ENCODE measurements around the gene TMCC1.
A peak's percentile ranks its signal among the peaks of the same experiment; 100 is the strongest.

TMCC1 gene

DNA sequence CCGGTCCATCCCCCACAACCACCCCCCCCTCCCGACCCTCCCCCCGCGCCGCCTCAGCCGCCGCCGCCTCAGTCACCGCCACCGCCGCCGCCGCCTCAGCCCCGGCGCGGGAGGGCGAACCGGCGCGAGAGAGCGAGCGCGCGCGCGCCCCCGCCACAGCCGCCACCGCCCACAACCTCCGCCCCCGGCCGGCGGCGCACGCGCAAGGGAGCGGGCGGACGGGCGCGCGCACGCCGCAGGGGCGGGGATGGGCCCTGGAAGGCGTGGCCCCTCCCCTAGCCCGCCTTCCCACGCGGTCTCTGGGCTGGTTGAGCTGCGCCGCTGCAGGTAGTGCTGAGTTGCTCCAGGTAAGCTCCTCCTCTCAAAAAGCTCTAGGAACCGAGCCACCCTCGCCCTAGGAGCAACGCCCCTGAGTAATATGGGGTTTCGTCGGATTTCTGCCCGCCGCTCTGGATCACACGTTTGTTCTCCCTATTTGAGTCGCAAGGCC lies at the start of gene TMCC1:
TSS of gene TMCC1 (minus strand) at position 131 of the 490 bp plus-strand sequence.
- H3K4me1 ChIP-seq (ENCODE audit: insufficient read depth, low read length): peaks cover 31% of the 10 kb centered on the region
- H3K4me3 ChIP-seq (ENCODE audit: low read length): peak within 1 kb of the TSS; percentile 91
- H2AFZ ChIP-seq (ENCODE audit: low read depth, low read length): peak within 1 kb of the TSS; percentile 37
- no peaks in the 10 kb centered on the region for H3K27me3 ChIP-seq (ENCODE audit: insufficient read depth, low read length)
- H3K36me3 ChIP-seq (ENCODE audit: insufficient read depth, low read length): peaks cover 4% of the 10 kb centered on the region
- no peaks in the 10 kb centered on the region for H3K9me3 ChIP-seq (ENCODE audit: low read length)

- H3K4me1 ChIP-seq (ENCODE audit: insufficient read depth, low read length): no peaks in the 10 kb centered on the region
- H2AFZ ChIP-seq (ENCODE audit: low read depth, low read length): no peak overlapping the region
- peaks cover 3% of the 10 kb centered on the region for H3K9me3 ChIP-seq (ENCODE audit: low read length)
- no peaks in the 10 kb centered on the region for H3K36me3 ChIP-seq (ENCODE audit: insufficient read depth, low read length)
- H3K4me3 ChIP-seq (ENCODE audit: low read length): no peak overlapping the region
- no peaks in the 10 kb centered on the region for H3K27me3 ChIP-seq (ENCODE audit: insufficient read depth, low read length)
These were observed 49.5 kb upstream of the TMCC1 start for GRCh38 chr3:129943020-129943419.

GRCh38 chr3:129942296-129942695 lies 48.8 kb upstream of the TMCC1 start:
- Histone ChIP-seq H2AFZ (ENCODE audit: low read depth, low read length) (no peak overlapping the region), H3K27me3 (ENCODE audit: insufficient read depth, low read length) (no peaks in the 10 kb centered on the region), H3K4me3 (ENCODE audit: low read length) (no peak overlapping the region), H3K4me1 (ENCODE audit: insufficient read depth, low read length) (no peaks in the 10 kb centered on the region), H3K9me3 (ENCODE audit: low read length) (peaks cover 3% of the 10 kb centered on the region), H3K36me3 (ENCODE audit: insufficient read depth, low read length) (no peaks in the 10 kb centered on the region)

DNA sequence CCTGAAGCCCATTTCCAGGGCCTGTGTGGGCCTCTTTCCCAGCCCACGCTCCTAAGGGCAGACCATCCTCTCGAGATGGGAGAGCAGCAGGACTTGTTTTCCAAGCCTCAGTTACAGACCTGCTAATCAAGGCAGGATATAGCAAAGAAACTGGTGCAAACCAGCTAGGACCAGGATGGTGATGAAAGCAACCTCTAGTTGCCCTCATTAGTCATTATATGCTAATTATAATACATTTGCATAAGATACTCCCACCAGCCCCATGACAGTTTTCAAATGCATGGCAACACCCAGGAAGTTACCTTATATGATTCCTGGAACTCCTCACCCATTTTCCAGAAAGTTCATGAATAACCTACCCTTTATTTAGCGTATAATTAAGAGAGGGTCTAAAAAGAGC lies 46.6 kb upstream of the TMCC1 start:
- H2AFZ ChIP-seq (ENCODE audit: low read depth, low read length): no peak overlapping the region
- H3K27me3 ChIP-seq (ENCODE audit: insufficient read depth, low read length): no peaks in the 10 kb centered on the region
- H3K9me3 ChIP-seq (ENCODE audit: low read length): no peaks in the 10 kb centered on the region
- H3K36me3 ChIP-seq (ENCODE audit: insufficient read depth, low read length): no peaks in the 10 kb centered on the region
- no peak overlapping the region for H3K4me3 ChIP-seq (ENCODE audit: low read length)
- peaks cover 7% of the 10 kb centered on the region for H3K4me1 ChIP-seq (ENCODE audit: insufficient read depth, low read length)

DNA sequence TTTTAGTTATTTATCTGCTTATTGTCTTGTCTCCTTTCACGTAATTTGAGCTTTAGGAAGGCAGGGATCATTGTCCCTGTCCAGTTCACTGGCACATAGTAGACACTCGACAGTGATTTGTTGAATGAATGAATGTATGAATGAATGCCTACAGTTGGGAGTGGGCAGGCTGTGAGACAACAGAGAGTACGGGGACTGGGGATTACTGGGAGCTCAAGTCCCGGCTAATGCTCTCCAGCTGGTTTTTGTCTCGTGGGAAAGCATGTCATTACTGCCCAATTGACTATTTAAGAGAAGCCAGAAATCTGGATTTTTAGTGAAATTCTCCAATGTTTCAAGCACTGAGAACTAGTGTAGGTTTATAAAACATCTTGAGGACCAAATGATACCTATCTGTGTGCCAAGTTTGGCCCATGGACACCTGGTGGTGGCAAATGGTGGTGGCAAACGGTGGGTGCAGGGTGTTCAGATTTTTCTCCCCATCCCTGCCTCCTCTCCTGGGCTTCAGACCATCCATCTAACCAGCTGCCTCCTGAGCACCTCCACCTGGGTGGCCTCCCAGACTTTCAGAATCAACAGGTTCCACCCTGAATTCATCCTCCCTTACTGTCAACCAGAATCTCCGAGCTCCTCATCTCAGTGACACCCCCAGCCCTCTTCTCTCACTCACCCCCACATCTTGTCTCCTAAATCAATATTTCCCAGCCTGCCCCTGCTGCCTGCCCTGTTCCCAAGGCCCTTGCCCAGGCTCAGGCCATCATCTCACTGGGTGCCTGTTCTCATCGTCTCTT lies 44.8 kb upstream of the TMCC1 start:
- H3K4me1 ChIP-seq (ENCODE audit: insufficient read depth, low read length): peaks cover 7% of the 10 kb centered on the region
- no peaks in the 10 kb centered on the region for H3K36me3 ChIP-seq (ENCODE audit: insufficient read depth, low read length)
- no peak overlapping the region for H3K4me3 ChIP-seq (ENCODE audit: low read length)
- H2AFZ ChIP-seq (ENCODE audit: low read depth, low read length): no peak overlapping the region
- H3K9me3 ChIP-seq (ENCODE audit: low read length): no peaks in the 10 kb centered on the region
- H3K27me3 ChIP-seq (ENCODE audit: insufficient read depth, low read length): no peaks in the 10 kb centered on the region

GRCh38 chr3:129937717-129938116 lies 44.2 kb upstream of the TMCC1 start:
- Histone ChIP-seq H3K9me3 (ENCODE audit: low read length) (no peaks in the 10 kb centered on the region), H2AFZ (ENCODE audit: low read depth, low read length) (no peak overlapping the region), H3K4me3 (ENCODE audit: low read length) (no peak overlapping the region), H3K36me3 (ENCODE audit: insufficient read depth, low read length) (no peaks in the 10 kb centered on the region), H3K27me3 (ENCODE audit: insufficient read depth, low read length) (no peaks in the 10 kb centered on the region), H3K4me1 (ENCODE audit: insufficient read depth, low read length) (peaks cover 7% of the 10 kb centered on the region)

DNA sequence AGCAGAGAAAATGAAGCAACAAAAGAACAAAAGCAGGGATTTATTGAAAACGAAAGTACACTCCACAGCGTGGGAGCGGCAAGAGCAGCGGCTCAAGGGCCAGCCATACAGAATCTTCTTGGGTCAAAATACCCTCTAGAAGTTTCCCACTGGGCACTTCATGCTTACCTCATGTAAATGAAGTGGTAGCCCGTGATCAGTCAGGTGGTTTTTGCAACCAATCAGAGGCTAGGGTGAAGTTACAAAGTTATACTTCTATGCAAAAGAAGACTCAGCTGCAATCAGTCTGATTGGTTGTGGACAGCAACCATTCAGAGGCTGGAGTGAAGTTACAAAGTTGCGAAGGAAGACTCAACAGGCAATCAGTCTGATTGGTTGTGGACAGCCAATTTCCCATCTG lies 43.2 kb upstream of the TMCC1 start:
- peak overlapping the region; percentile 42 for H2AFZ ChIP-seq (ENCODE audit: low read depth, low read length)
- no peaks in the 10 kb centered on the region for H3K36me3 ChIP-seq (ENCODE audit: insufficient read depth, low read length)
- H3K4me3 ChIP-seq (ENCODE audit: low read length): peak overlapping the region; percentile 12
- H3K27me3 ChIP-seq (ENCODE audit: insufficient read depth, low read length): no peaks in the 10 kb centered on the region
- H3K4me1 ChIP-seq (ENCODE audit: insufficient read depth, low read length): peaks cover 7% of the 10 kb centered on the region
- H3K9me3 ChIP-seq (ENCODE audit: low read length): no peaks in the 10 kb centered on the region

DNA sequence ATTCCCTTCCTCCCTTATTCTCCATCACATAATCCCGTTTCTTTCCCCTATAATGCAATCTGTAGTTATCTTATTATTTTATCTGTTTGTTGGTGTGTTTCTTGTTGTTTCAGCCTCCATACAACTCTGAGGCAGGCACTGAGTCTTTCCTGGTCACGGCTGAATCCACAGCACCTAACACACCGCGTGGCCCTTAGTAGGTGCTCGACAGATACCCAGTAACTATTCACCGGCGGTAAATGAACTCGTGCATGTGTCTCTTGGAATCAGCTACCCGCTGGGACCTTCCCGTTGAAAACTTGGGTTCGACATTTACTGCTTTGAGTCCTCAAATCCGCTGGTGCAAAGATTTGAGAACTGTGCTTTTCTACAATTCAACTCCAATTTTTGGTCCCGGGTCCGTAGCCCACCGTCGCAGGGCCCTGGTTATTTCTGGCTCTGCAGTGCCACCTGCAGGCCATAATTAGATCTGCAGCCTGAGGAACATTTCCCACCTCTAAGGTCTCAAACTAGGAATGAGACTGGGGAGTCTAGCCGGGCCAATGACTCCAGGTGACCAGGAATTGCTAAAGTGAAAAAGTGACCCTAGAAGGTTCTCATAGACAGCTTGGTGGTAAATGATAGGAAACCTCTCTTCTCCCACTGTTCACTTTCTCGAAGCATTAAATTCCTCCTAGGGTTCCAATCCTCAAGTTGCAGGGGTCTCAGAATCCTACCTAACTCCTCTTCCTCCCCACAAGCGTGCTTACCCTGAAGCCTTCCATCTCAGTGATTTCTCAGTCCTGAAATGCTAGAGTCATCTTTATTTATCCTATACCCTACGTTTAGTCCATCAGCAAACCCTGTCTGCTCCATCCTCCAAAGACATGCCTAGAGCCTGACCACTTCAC lies 41.0 kb upstream of the TMCC1 start:
- Histone ChIP-seq H3K36me3 (ENCODE audit: insufficient read depth, low read length) (no peaks in the 10 kb centered on the region), H3K9me3 (ENCODE audit: low read length) (no peaks in the 10 kb centered on the region), H3K4me3 (ENCODE audit: low read length) (no peak overlapping the region), H2AFZ (ENCODE audit: low read depth, low read length) (no peak overlapping the region), H3K27me3 (ENCODE audit: insufficient read depth, low read length) (no peaks in the 10 kb centered on the region), H3K4me1 (ENCODE audit: insufficient read depth, low read length) (peaks cover 7% of the 10 kb centered on the region)

- no peak overlapping the region for H2AFZ ChIP-seq (ENCODE audit: low read depth, low read length)
- no peaks in the 10 kb centered on the region for H3K27me3 ChIP-seq (ENCODE audit: insufficient read depth, low read length)
- peaks cover 7% of the 10 kb centered on the region for H3K4me1 ChIP-seq (ENCODE audit: insufficient read depth, low read length)
- peaks cover 3% of the 10 kb centered on the region for H3K9me3 ChIP-seq (ENCODE audit: low read length)
- no peak overlapping the region for H3K4me3 ChIP-seq (ENCODE audit: low read length)
- no peaks in the 10 kb centered on the region for H3K36me3 ChIP-seq (ENCODE audit: insufficient read depth, low read length)
These were observed 40.0 kb upstream of the TMCC1 start for GRCh38 chr3:129933471-129933870.

DNA sequence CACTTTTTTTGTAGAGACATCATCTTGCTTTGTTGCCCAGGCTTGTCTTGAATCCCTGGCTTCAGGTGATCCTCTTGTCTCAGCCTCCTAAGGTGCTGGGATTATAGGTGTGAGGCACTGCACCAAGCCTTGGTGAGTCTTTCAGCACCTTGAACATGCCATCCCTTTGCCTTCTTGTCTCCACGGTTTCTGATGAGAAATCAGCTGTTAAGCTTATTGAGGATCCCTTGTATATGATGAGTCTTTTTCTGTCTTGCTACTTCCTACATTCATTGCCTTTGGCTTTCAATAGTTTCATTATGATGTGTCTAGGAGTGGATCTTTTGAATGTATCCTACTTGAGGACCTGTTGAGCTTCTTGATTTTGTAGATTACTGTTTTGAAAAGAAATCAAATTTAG lies 35.9 kb upstream of the TMCC1 start:
- H3K27me3 ChIP-seq (ENCODE audit: insufficient read depth, low read length): no peaks in the 10 kb centered on the region
- peaks cover 3% of the 10 kb centered on the region for H3K9me3 ChIP-seq (ENCODE audit: low read length)
- H3K36me3 ChIP-seq (ENCODE audit: insufficient read depth, low read length): no peaks in the 10 kb centered on the region
- H2AFZ ChIP-seq (ENCODE audit: low read depth, low read length): no peak overlapping the region
- no peak overlapping the region for H3K4me3 ChIP-seq (ENCODE audit: low read length)
- no peaks in the 10 kb centered on the region for H3K4me1 ChIP-seq (ENCODE audit: insufficient read depth, low read length)

- H3K9me3 ChIP-seq (ENCODE audit: low read length): peaks cover 3% of the 10 kb centered on the region
- H3K27me3 ChIP-seq (ENCODE audit: insufficient read depth, low read length): no peaks in the 10 kb centered on the region
- no peaks in the 10 kb centered on the region for H3K36me3 ChIP-seq (ENCODE audit: insufficient read depth, low read length)
- H3K4me1 ChIP-seq (ENCODE audit: insufficient read depth, low read length): no peaks in the 10 kb centered on the region
- H3K4me3 ChIP-seq (ENCODE audit: low read length): no peak overlapping the region
- no peak overlapping the region for H2AFZ ChIP-seq (ENCODE audit: low read depth, low read length)
These were observed 33.6 kb upstream of the TMCC1 start for GRCh38 chr3:129927072-129927471.

DNA sequence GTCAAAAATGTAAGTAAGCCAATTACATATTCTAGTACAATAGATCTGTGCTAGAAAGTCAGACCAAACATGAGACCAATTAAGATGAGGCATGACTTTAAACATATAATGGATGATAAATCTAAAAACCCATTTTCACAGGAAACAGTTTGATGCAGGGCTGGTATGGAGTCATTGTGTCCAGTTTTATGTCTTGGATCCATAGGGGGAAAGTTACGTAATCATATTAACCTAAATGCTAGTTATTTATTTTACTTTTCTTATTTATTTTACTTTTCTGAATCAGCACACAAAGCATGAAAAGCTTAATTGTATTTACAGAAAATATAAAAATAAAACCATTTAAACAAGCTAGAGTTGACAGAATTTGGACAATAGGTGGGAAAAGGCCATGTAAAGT lies 26.3 kb upstream of the TMCC1 start:
- H3K36me3 ChIP-seq (ENCODE audit: insufficient read depth, low read length): no peaks in the 10 kb centered on the region
- H3K4me1 ChIP-seq (ENCODE audit: insufficient read depth, low read length): no peaks in the 10 kb centered on the region
- no peak overlapping the region for H3K4me3 ChIP-seq (ENCODE audit: low read length)
- H3K27me3 ChIP-seq (ENCODE audit: insufficient read depth, low read length): no peaks in the 10 kb centered on the region
- H2AFZ ChIP-seq (ENCODE audit: low read depth, low read length): no peak overlapping the region
- peaks cover 20% of the 10 kb centered on the region for H3K9me3 ChIP-seq (ENCODE audit: low read length)

DNA sequence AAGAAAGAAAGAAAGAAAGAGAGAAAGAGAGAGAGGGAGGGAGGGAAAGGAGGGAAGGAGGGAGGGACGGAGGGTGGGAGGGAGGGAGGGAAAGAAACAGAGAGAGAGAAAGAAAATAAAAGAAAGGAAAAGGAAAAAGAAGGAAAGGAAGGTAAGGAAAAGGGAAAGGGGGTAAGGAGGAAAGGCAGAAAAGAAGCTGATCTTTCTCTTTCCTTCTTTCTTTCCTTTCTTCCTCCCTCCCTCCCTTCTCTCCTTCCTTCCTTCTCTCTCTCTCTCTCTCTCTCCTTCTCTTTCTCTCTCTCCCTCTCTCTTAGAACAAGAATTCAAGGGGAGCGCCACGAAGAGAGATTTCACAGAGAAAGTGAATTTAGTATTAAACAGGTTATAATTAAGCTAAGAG lies 25.8 kb upstream of the TMCC1 start:
- Histone ChIP-seq H3K4me1 (ENCODE audit: insufficient read depth, low read length) (no peaks in the 10 kb centered on the region), H3K4me3 (ENCODE audit: low read length) (no peak overlapping the region), H3K9me3 (ENCODE audit: low read length) (peaks cover 20% of the 10 kb centered on the region)

More for the DNA sequence above, 25.8 kb upstream of the TMCC1 start:
- Histone ChIP-seq H3K36me3 (ENCODE audit: insufficient read depth, low read length) (no peaks in the 10 kb centered on the region), H3K27me3 (ENCODE audit: insufficient read depth, low read length) (no peaks in the 10 kb centered on the region), H2AFZ (ENCODE audit: low read depth, low read length) (no peak overlapping the region)
